K562 (cell line): ENCODE results near the gene SOX18. TPM values are rescaled to one million over a fixed set of nuclear protein-coding genes. Genes with fewer than 3 reads are reported as not detected.

Experiments used
- CREB1 ChIP-seq, 2 experiments: sonication (generic) in 1 of 2; formaldehyde crosslinking in 1 of 2; IDR thresholded peaks; 2 replicates each; pipeline versions ENCODE4 v1.6.1 to v1.8.0; 2012 to 2022; ENCODE audit warnings: inconsistent platforms in 1 of 2, mild to moderate bottlenecking in 1 of 2, missing genetic modification reagents in 1 of 2, moderate library complexity in 1 of 2
- CREB5 ChIP-seq: fragments of 250-450 bp; sonication (Bioruptor Pico); IDR thresholded peaks from 2 replicates; pipeline ENCODE4 v1.5.0; 2020; ENCODE audit warnings: mild to moderate bottlenecking
- FOXO4 ChIP-seq: fragments of 450-650 bp; formaldehyde crosslinking; IDR thresholded peaks from 2 replicates; pipeline ENCODE4 v1.4.0; 2020; ENCODE audit warnings: mild to moderate bottlenecking, moderate library complexity
- TCF3 ChIP-seq: sonication (generic); formaldehyde crosslinking; IDR thresholded peaks from 2 replicates; pipeline ENCODE4 v1.4.0; 2020; ENCODE audit warnings: mild to moderate bottlenecking, missing genetic modification reagents
- TFAM ChIP-seq: fragments of 250-450 bp; sonication (Bioruptor Pico); conservative IDR thresholded peaks from 2 replicates; pipeline ENCODE4 v1.5.0; 2021; ENCODE audit warnings: mild to moderate bottlenecking, moderate library complexity
- ZFP91 ChIP-seq: sonication (generic); formaldehyde crosslinking; IDR thresholded peaks from 2 replicates; pipeline ENCODE4 v1.8.0; 2022; ENCODE audit warnings: mild to moderate bottlenecking, missing genetic modification reagents
- ZNF184 ChIP-seq: sonication (generic); formaldehyde crosslinking; IDR thresholded peaks from 2 replicates; pipeline ENCODE4 v1.5.0; 2020; ENCODE audit warnings: missing genetic modification reagents
- ZNF445 ChIP-seq: fragments of 250-450 bp; sonication (Bioruptor Pico); IDR thresholded peaks from 2 replicates; pipeline ENCODE4 v1.4.0; 2020; ENCODE audit warnings: low read depth, mild to moderate bottlenecking, moderate library complexity
- ZNF586 ChIP-seq: fragments of 450-650 bp; formaldehyde crosslinking; conservative IDR thresholded peaks from 2 replicates; pipeline ENCODE4 v1.4.0; 2020; ENCODE audit warnings: mild to moderate bottlenecking, moderate library complexity
- polyA plus RNA-seq, 8 experiments: library from polyadenylated mRNA; depleted of rRNA in 4 of 8; stranded (reverse) in 5 of 8; unstranded in 3 of 8; fragments of >200 nt; fragmentation: Nextera tagmentation in 2 of 8; fragmentation: Illumina TruSeq in 1 of 8; extraction: Ambion mirVana in 2 of 8; extraction: Trizol in 1 of 8; gene quantifications; 2 replicates each; pipeline versions ENCODE4 v1.2.1 to v1.2.3, GENCODE V29; 2011 to 2014; ENCODE audit warnings: inconsistent platforms in 1 of 8, missing spikeins in 1 of 8
- total RNA-seq, 7 experiments: library from RNA; depleted of rRNA in 6 of 7; stranded (reverse); fragments of >200 nt in 6 of 7; fragmentation: Illumina TruSeq in 2 of 7; extraction: Trizol in 2 of 7; gene quantifications; 2 replicates each; pipeline versions ENCODE4 v1.2.1 to v1.2.3, GENCODE V29; 2011 to 2021; ENCODE audit warnings: low replicate concordance in 1 of 7

The SOX18 gene
- total and polyA plus RNA-seq, 9 of the 15 experiments (the other 6 are each of a cell fraction or from before 2014, with no cell fraction given), result 0.15 to 19.8 (median 0.33) TPM

GRCh38 chr20:64006490-64006889, 42.9 kb downstream of the SOX18 start (continued):
- no peak for TF ChIP-seq CREB5 (CRISPR knock-in tag)
- TF ChIP-seq ZNF586 (CRISPR knock-in tag), result no peak
- TF ChIP-seq ZNF445 (CRISPR knock-in tag), result no peak
- TF ChIP-seq TFAM (CRISPR knock-in tag), result no peak
- no peak for TF ChIP-seq FOXO4 (CRISPR knock-in tag)
- TF ChIP-seq ZFP91 (CRISPR knock-in tag), result no peak
- no peak for TF ChIP-seq CREB1 (IDR thresholded peaks at IDR 0.05)
- TF ChIP-seq CREB1 (CRISPR knock-in tag; IDR thresholded peaks at IDR 0.05), result no peak
- TF ChIP-seq TCF3, result no peak
- TF ChIP-seq ZNF184 (CRISPR knock-in tag), result no peak
